HepG2 (cell line): Measurements from ENCODE around the gene C10orf67. TPM values are rescaled to one million over a fixed set of nuclear protein-coding genes. Genes with fewer than 3 reads are reported as not detected.
"Not testable (repeated sequence)": the region's sequence is repeated elsewhere in the genome, so short reads cannot be mapped to it uniquely, and the experiment has no call there.

Experiments used
- ATAC-seq: fragments of 200-7000 bp; cut with Tn5 transposase; 3 replicates; pipeline ENCODE4 v1.9.1; 2020; ENCODE audit warnings: mild to moderate bottlenecking, moderate library complexity
- BruUV-seq: library from RNA; stranded (reverse); fragments of 400-500 nt; replicated peaks from 2 replicates; lab custom pipeline; 2021; lab: Mats Ljungman, UMichigan
- CTCF ChIA-PET: fragments of 300-600 bp; formaldehyde crosslinking; extraction: SDS; loops from one replicate; lab custom pipeline; 2021; ENCODE audit warnings: low total read pairs, inconsistent platforms, low intra/inter-chr PET ratio; lab: Yijun Ruan, JAX
- POLR2A ChIA-PET: fragments of 350-600 bp; sonication (Branson Sonifier 250); formaldehyde crosslinking; loops from one replicate; lab custom pipeline; 2020; ENCODE audit warnings: antibody characterized with exemption, inconsistent platforms; lab: Yijun Ruan, JAX
- DNase-seq: peaks from one replicate; pipeline ENCODE4 v3.0.0-alpha.2; 2015; ENCODE audit warnings: low spot score
- FAIRE-seq: peaks from 3 replicates; lab custom pipeline; 2011; peaks lifted over from hg19 to GRCh38; lab: Jason Lieb, UNC
- H2AFZ ChIP-seq: one replicate; pipeline ENCODE4 v1.6.1; 2011; ENCODE audit warnings: low read length, inconsistent platforms
- H3K27ac ChIP-seq: fragments of 300-600 bp; 3 replicates; pipeline ENCODE4 v1.8.0; 2011; ENCODE audit warnings: mixed run types, mild to moderate bottlenecking, mixed read lengths, low read length, inconsistent platforms; ENCODE audit not compliant: insufficient read depth; ENCODE audit errors: extremely low read length
- H3K27me3 ChIP-seq, 2 experiments: fragments of 200-600 bp in 1 of 2; 2 replicates in 1 of 2; 3 replicates in 1 of 2; pipeline versions ENCODE4 v1.6.0 to v1.8.0; 2011; ENCODE audit warnings: low read length in 2 of 2, mild to moderate bottlenecking in 2 of 2, moderate library complexity in 2 of 2, inconsistent platforms in 1 of 2; ENCODE audit not compliant: insufficient read depth in 2 of 2, control insufficient read depth in 1 of 2
- H3K36me3 ChIP-seq, 2 experiments: fragments of 200-600 bp in 1 of 2; replicated peaks in 1 of 2; 2 replicates in 1 of 2; 3 replicates in 1 of 2; pipeline versions ENCODE4 v1.5.1 to v1.8.0; 2011; ENCODE audit warnings: low read length in 2 of 2, inconsistent platforms in 1 of 2; ENCODE audit not compliant: insufficient read depth in 2 of 2, control insufficient read depth in 1 of 2
- H3K4me1 ChIP-seq: 2 replicates; pipeline ENCODE4 v1.5.1; 2012; ENCODE audit warnings: low read length, inconsistent platforms; ENCODE audit not compliant: insufficient read depth
- H3K4me2 ChIP-seq: 2 replicates; pipeline ENCODE4 v1.6.0; 2011; ENCODE audit warnings: low read depth, low read length, inconsistent platforms
- H3K4me3 ChIP-seq, 3 experiments: fragments of 200-600 bp in 1 of 3; sonication (generic), shearing (Covaris generic) in 1 of 3; replicated peaks in 1 of 3; 2 replicates each; pipeline ENCODE4 v1.5.1; 2011 to 2016; ENCODE audit warnings: low read length in 3 of 3, inconsistent platforms in 2 of 3, low read depth in 2 of 3, mild to moderate bottlenecking in 2 of 3, control low read depth in 1 of 3, mixed read lengths in 1 of 3; ENCODE audit not compliant: insufficient read depth in 1 of 3
- H3K79me2 ChIP-seq: one replicate; pipeline ENCODE4 v1.6.1; 2011; ENCODE audit warnings: low read length, inconsistent platforms; ENCODE audit not compliant: insufficient read depth
- H3K9ac ChIP-seq: 2 replicates; pipeline ENCODE4 v1.6.0; 2011; ENCODE audit warnings: mild to moderate bottlenecking, low read depth, low read length, inconsistent platforms; ENCODE audit not compliant: insufficient read depth
- H3K9me3 ChIP-seq: 2 replicates; pipeline ENCODE4 v1.5.1; 2012; ENCODE audit warnings: mild to moderate bottlenecking, low read length
- H4K20me1 ChIP-seq: 2 replicates; pipeline ENCODE4 v1.6.0; 2011; ENCODE audit warnings: inconsistent platforms, mild to moderate bottlenecking, low read length, moderate library complexity; ENCODE audit not compliant: insufficient read depth
- ARID2 ChIP-seq: sonication (generic); formaldehyde crosslinking; IDR thresholded peaks from 2 replicates; pipeline ENCODE4 v1.8.1; 2022; ENCODE audit warnings: mild to moderate bottlenecking, missing genetic modification reagents, borderline replicate concordance
- EEA1 ChIP-seq: sonication (generic); formaldehyde crosslinking; IDR thresholded peaks from 2 replicates; pipeline ENCODE4 v1.5.1; 2020; ENCODE audit warnings: mild to moderate bottlenecking, missing genetic modification reagents, borderline replicate concordance
- ELF3 ChIP-seq: IDR thresholded peaks from 2 replicates; pipeline ENCODE4 v1.6.1; 2016; ENCODE audit warnings: missing genetic modification reagents, missing compliant biosample characterization
- HNF1A ChIP-seq, 2 experiments: sonication (generic) in 1 of 2; formaldehyde crosslinking in 1 of 2; IDR thresholded peaks; 2 replicates each; pipeline versions ENCODE4 v1.4.0 to v1.6.1; 2016 to 2020; ENCODE audit warnings: borderline replicate concordance in 1 of 2, low read depth in 1 of 2, mild to moderate bottlenecking in 1 of 2, missing genetic modification reagents in 1 of 2
- KAT7 ChIP-seq: IDR thresholded peaks from 2 replicates; pipeline ENCODE4 v1.6.1; 2018; ENCODE audit warnings: borderline replicate concordance, missing compliant biosample characterization
- SYNCRIP ChIP-seq: fragments of 200-400 bp; formaldehyde crosslinking; IDR thresholded peaks from 2 replicates; pipeline ENCODE4 v1.6.1; 2018; ENCODE audit warnings: mild to moderate bottlenecking, low read depth, low read length; ENCODE audit not compliant: insufficient read depth
- ZFAT ChIP-seq: sonication (generic); formaldehyde crosslinking; conservative IDR thresholded peaks from 2 replicates; pipeline ENCODE4 v1.8.1; 2023; ENCODE audit warnings: missing genetic modification reagents, inconsistent platforms
- ZNF619 ChIP-seq: sonication (generic); formaldehyde crosslinking; IDR thresholded peaks from 2 replicates; pipeline ENCODE4 v1.4.0; 2020; ENCODE audit warnings: mild to moderate bottlenecking, missing genetic modification reagents
- ZNF713 ChIP-seq: sonication (generic); formaldehyde crosslinking; IDR thresholded peaks from 2 replicates; pipeline ENCODE4 v1.4.0; 2020; ENCODE audit warnings: mild to moderate bottlenecking, missing genetic modification reagents
- ZNF850 ChIP-seq: sonication (generic); formaldehyde crosslinking; conservative IDR thresholded peaks from 2 replicates; pipeline ENCODE4 v1.9.0; 2021; ENCODE audit warnings: mild to moderate bottlenecking, missing genetic modification reagents
- WGBS: methylation state at CpG from one replicate; pipeline ENCODE4 v1.1.6; 2017; ENCODE audit warnings: low lambda C conversion rate; 5-methylcytosine and 5-hydroxymethylcytosine counted together
- in situ Hi-C: cut with HindIII; loops from 2 replicates; pipeline ENCODE4 v1.10.0; 2017; ENCODE audit warnings: low pct_unique_long_range_greater_than_20kb; ENCODE audit not compliant: extremely low pct_ligation_motif_present
- intact Hi-C: fragments of 100-400 bp; cut with micrococcal nuclease; formaldehyde crosslinking; loops from one replicate; pipeline ENCODE4 v1.10.0; 2022; ENCODE audit not compliant: unreplicated experiment
- polyA plus RNA-seq, 8 experiments: library from polyadenylated mRNA; depleted of rRNA in 3 of 8; stranded (reverse) in 7 of 8; unstranded in 1 of 8; fragments of >200 nt; fragmentation: Illumina TruSeq in 4 of 8; extraction: Trizol in 4 of 8; gene quantifications; 2 replicates each; pipeline versions ENCODE4 v1.2.1 to v1.2.3, GENCODE V29; 2011 to 2016; ENCODE audit warnings: low read depth in 4 of 8, missing spikeins in 1 of 8, mixed read lengths in 1 of 8; ENCODE audit not compliant: insufficient read depth in 1 of 8
- total RNA-seq, 5 experiments: library from RNA; depleted of rRNA; stranded (reverse); fragments of >200 nt; fragmentation: Illumina TruSeq; extraction: Trizol; gene quantifications; 2 replicates each; pipeline ENCODE4 v1.2.3, GENCODE V29; 2016; ENCODE audit warnings: low read depth in 1 of 5

The C10orf67 gene
- total and polyA plus RNA-seq, 2 of the 13 experiments (the other 11 are each of a cell fraction or from before 2014, with no cell fraction given), result not detected

DNA sequence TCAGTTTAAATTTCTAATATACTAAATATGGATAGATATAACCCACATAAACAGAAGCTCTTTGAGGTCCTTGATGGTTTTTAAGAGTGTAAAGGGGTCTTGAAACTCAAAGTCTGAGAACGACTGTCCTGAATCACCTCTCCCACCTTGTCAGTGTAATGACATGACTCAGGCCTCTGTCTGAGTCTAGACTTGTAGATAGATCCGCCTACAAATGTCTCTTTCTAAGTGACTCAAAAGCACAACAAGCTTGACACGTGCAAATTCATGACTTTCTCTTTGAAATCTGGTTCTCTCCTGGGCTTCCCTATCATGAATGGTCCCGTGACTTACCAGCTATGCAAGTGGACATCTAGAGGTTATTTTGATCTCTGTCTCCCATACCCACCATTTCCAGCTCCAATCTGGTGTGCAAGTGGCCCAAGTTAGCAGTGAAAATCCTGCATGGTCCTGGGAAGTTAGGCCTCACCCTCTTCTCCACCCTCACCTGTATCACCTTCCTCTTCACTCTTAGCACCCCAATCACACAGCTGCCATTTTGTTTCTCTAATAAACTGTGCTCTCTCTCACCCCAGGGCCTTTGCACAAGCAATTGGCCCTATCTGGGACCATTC, 20.9 kb upstream of the C10orf67 start:
- H3K4me2 ChIP-seq, CTCF ChIA-PET, H3K36me3 ChIP-seq, H3K79me2 ChIP-seq, ATAC-seq, H2AFZ ChIP-seq, H3K4me3 ChIP-seq, BruUV-seq, H3K9ac ChIP-seq, FAIRE-seq, intact Hi-C loops, H3K27ac ChIP-seq, DNase-seq, H3K9me3 ChIP-seq, H4K20me1 ChIP-seq, H3K4me1 ChIP-seq, POLR2A ChIA-PET, in situ Hi-C loops, H3K27me3 ChIP-seq: not testable (repeated sequence)
- WGBS, result 0% methylated on average over 4 of the region's 4 CpGs

DNA sequence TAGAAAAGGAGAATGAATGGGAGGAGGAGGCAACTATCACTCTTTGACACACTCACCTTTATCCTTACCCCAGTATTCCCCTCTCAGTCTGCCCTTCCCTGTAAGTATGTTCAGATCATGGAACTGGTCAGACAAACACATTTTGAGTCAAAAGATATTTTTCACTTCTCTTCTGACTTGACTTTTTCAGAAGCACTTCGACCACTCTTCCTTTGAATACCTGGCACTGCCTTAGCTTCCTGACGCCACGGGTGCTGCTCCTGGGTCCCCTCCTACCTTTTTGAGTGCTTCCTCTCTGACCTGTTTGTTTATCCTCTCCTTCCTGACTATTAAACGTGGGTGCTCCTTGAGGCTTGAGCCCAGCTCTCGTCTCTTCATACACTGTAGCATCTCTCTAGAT, 19.8 kb upstream of the C10orf67 start:
- Histone ChIP-seq H3K36me3 (no peaks in the 10 kb centered on the region), H3K4me1 (no peaks in the 10 kb centered on the region), H3K4me2 (no peak overlapping the region), H3K4me3 (no peak overlapping the region), H2AFZ (no peak overlapping the region), H3K27ac (no peak overlapping the region), H4K20me1 (no peaks in the 10 kb centered on the region), H3K9ac (no peak overlapping the region), H3K27me3 (no peaks in the 10 kb centered on the region; a peak in 1 of 5 replicates), H3K9me3 (no peaks in the 10 kb centered on the region), H3K79me2 (no peaks in the 10 kb centered on the region)
- WGBS, result 8% methylated on average over 5 of the region's 5 CpGs
- ChIA-PET POLR2A (no interaction called here), CTCF (no interaction called here)
- in situ Hi-C loops (no loop called here), intact Hi-C loops (no loop called here)
- ATAC-seq, result no peak
- FAIRE-seq, result no peak
- BruUV-seq, result no TSS peak
- no peak for DNase-seq
- TF ChIP-seq ARID2, result no peak
- TF ChIP-seq HNF1A (IDR thresholded peaks at IDR 0.05; ENCODE audit: low read depth), result no peak
- no peak for TF ChIP-seq HNF1A (CRISPR knock-in tag; IDR thresholded peaks at IDR 0.05; ENCODE audit: borderline replicate concordance)
- no peak for TF ChIP-seq ZFAT
- no peak for TF ChIP-seq SYNCRIP
- no peak for TF ChIP-seq ZNF713 (CRISPR knock-in tag)
- TF ChIP-seq EEA1 (CRISPR knock-in tag), result no peak
- no peak for TF ChIP-seq KAT7 (CRISPR knock-in tag)
- no peak for TF ChIP-seq ZNF619 (CRISPR knock-in tag)
- no peak for TF ChIP-seq ZNF850 (CRISPR knock-in tag)
- no peak for TF ChIP-seq ELF3 (CRISPR knock-in tag)
